Spleen (tissue), 7 donors: ENCODE results near the gene GOLT1B.
A peak's percentile ranks its signal among the peaks of the same experiment; 100 is the strongest.

ENCODE experiments used
- CTCF ChIP-seq, 11 experiments: fragments of 200-600 bp in 7 of 11; fragments of 450-650 bp in 4 of 11; sonication (generic) in 4 of 11; IDR thresholded peaks in 8 of 11; conservative IDR thresholded peaks in 3 of 11; 1 replicate in 7 of 11; 2 replicates in 4 of 11; pipeline versions ENCODE4 v1.4.0 to v1.8.0; 2016 to 2021; ENCODE audit warnings: antibody characterized with exemption in 11 of 11, inconsistent platforms in 4 of 11, mild to moderate bottlenecking in 1 of 11
- POLR2A ChIP-seq, 3 donors: fragments of 450-650 bp; IDR thresholded peaks; one replicate each; pipeline ENCODE4 v1.5.1; 2017; ENCODE audit warnings: antibody characterized with exemption in 3 of 3, mild to moderate bottlenecking in 1 of 3
- POLR2AphosphoS5 ChIP-seq, 3 donors: sonication (generic); formaldehyde crosslinking; IDR thresholded peaks; one replicate each; pipeline ENCODE4 v1.5.1; 2017; ENCODE audit warnings: antibody characterized with exemption in 3 of 3
- donor health status: DM: no; HTN: no; CAD: no; lungs with moderate emphysema.
- donor health status: DM: no; HTN: no; CAD: no.
- donor health status: DM: no; HTN: no; CAD: no.

- TF ChIP-seq CTCF (IDR thresholded peaks at IDR 0.05 in 8 of 11, conservative IDR thresholded peaks at IDR 0.05 in 3 of 11) (peak in 3 of 11 experiments; percentile 6 to 16 (median 15)), POLR2A (IDR thresholded peaks at IDR 0.05) (peak in 1 of 3 donors; percentile 41), POLR2AphosphoS5 (IDR thresholded peaks at IDR 0.05) (peak; percentile 86 to 91 (median 87))
These were observed at the start of gene GOLT1B, which contains the start of gene RECQL for GRCh38 chr12:21501258-21502163.
